HG02763 (cell line): ENCODE measurements around the gene RAB33B.

Experiments
- ATAC-seq: cut with Tn5 transposase; IDR thresholded peaks from one replicate; pipeline ENCODE4 v1.9.1; 2021; ENCODE audit warnings: mild to moderate bottlenecking, moderate library complexity; ENCODE audit not compliant: unreplicated experiment

The RAB33B gene

GRCh38 chr4:139503622-139504166 lies 49.8 kb downstream of the RAB33B start:
- no peak for ATAC-seq

GRCh38 chr4:139506774-139507173 lies 52.9 kb downstream of the RAB33B start:
- ATAC-seq, result no peak

- no peak for ATAC-seq
Observed at GRCh38 chr4:139508581-139509237, 54.8 kb downstream of the RAB33B start.

GRCh38 chr4:139509727-139510410 lies 55.9 kb downstream of the RAB33B start:
- ATAC-seq, result no peak

GRCh38 chr4:139511320-139511719 lies 57.4 kb downstream of the RAB33B start:
- ATAC-seq, result no peak

- no peak for ATAC-seq
Observed at GRCh38 chr4:139514382-139515059, 60.6 kb downstream of the RAB33B start.

GRCh38 chr4:139515531-139515958 lies 61.6 kb downstream of the RAB33B start:
- no peak for ATAC-seq

- no peak for ATAC-seq
Observed at GRCh38 chr4:139521754-139522401, 68.0 kb downstream of the RAB33B start.

- ATAC-seq, result no peak
Observed at GRCh38 chr4:139522457-139522856, 68.5 kb downstream of the RAB33B start.

- ATAC-seq, result no peak
Observed at GRCh38 chr4:139523076-139523475, 69.2 kb downstream of the RAB33B start.

GRCh38 chr4:139524062-139524631 lies 70.2 kb downstream of the RAB33B start:
- no peak for ATAC-seq

GRCh38 chr4:139525414-139525813 lies 71.5 kb downstream of the RAB33B start:
- ATAC-seq, result no peak
